Tibial nerve (tissue), 4 donors: ENCODE data around the gene GALNS. TPM values are rescaled to one million over a fixed set of nuclear protein-coding genes. Genes with fewer than 3 reads are reported as not detected.

Source experiments
- DNase-seq, 2 donors: peaks; one replicate each; pipeline ENCODE4 v3.0.0-alpha.2; 2019; ENCODE audit warnings: low spot score in 2 of 2
- H3K27ac ChIP-seq, 4 donors: fragments of 200-600 bp; sonication (generic) in 3 of 4; one replicate each; pipeline ENCODE4 v1.5.1; 2017 to 2019; ENCODE audit warnings: mild to moderate bottlenecking in 1 of 4
- H3K27me3 ChIP-seq, 2 donors: fragments of 200-600 bp; sonication (generic) in 1 of 2; one replicate each; pipeline versions ENCODE4 v1.5.1 to v1.6.0; 2017 to 2019
- H3K36me3 ChIP-seq, 3 donors: fragments of 200-600 bp; sonication (generic); one replicate each; pipeline ENCODE4 v1.5.1; 2018 to 2019
- H3K4me1 ChIP-seq, 4 donors: fragments of 200-600 bp; sonication (generic) in 3 of 4; one replicate each; pipeline ENCODE4 v1.5.1; 2017 to 2019
- H3K4me3 ChIP-seq, 4 donors: fragments of 200-600 bp; sonication (generic) in 3 of 4; one replicate each; pipeline ENCODE4 v1.5.1; 2017 to 2019; ENCODE audit warnings: mild to moderate bottlenecking in 1 of 4, moderate library complexity in 1 of 4
- H3K9me3 ChIP-seq, 4 donors: fragments of 200-600 bp; sonication (generic) in 3 of 4; one replicate each; pipeline ENCODE4 v1.5.1; 2017 to 2019
- EP300 ChIP-seq, 2 donors: sonication (generic); formaldehyde crosslinking; IDR thresholded peaks; one replicate each; pipeline ENCODE4 v1.6.1; 2017; ENCODE audit warnings: antibody characterized with exemption in 2 of 2, mild to moderate bottlenecking in 1 of 2
- POLR2A ChIP-seq, 2 donors: fragments of 450-650 bp; IDR thresholded peaks; one replicate each; pipeline ENCODE4 v1.6.1; 2017; ENCODE audit warnings: antibody characterized with exemption in 2 of 2, mild to moderate bottlenecking in 2 of 2, moderate library complexity in 2 of 2
- WGBS, 2 donors: methylation state at CpG; one replicate each; pipeline ENCODE4 v1.1.5; 2018; 5-methylcytosine and 5-hydroxymethylcytosine counted together
- total RNA-seq, 4 donors: library from RNA; depleted of rRNA; stranded (reverse); fragments of >200 nt; gene quantifications; one replicate each; pipeline ENCODE4 v1.1.0, GENCODE V29; 2016
- TF ChIP-seq, protein P1 (sequence below), 5 experiments: fragments of 200-600 bp in 3 of 5; fragments of 450-650 bp in 2 of 5; sonication (generic) in 3 of 5; IDR thresholded peaks; one replicate each; pipeline ENCODE4 v1.5.1; 2016 to 2019; ENCODE audit warnings: antibody characterized with exemption in 5 of 5, mild to moderate bottlenecking in 3 of 5, moderate library complexity in 2 of 5

Gene GALNS
- total RNA-seq, 4 donors from 2014 or later: 15.1 to 80.1 (median 43.2) TPM

- peaks cover 0 to 48% (median 0%) of the 10 kb centered on the region in 3 donors for H3K36me3 ChIP-seq
- no peak overlapping the region for H3K27ac ChIP-seq
- no peaks in the 10 kb centered on the region for H3K9me3 ChIP-seq
- no peak overlapping the region for H3K4me3 ChIP-seq
- no peaks in the 10 kb centered on the region for H3K27me3 ChIP-seq
- H3K4me1 ChIP-seq: peaks cover 0 to 16% (median 12%) of the 10 kb centered on the region in 4 donors
- WGBS, 2 donors: 83 to 89% methylated on average over 20 to 22 of the region's 41 CpGs
- TF ChIP-seq EP300 (IDR thresholded peaks at IDR 0.05) (no peak), POLR2A (IDR thresholded peaks at IDR 0.05) (no peak)
- TF ChIP-seq, protein P1, sequence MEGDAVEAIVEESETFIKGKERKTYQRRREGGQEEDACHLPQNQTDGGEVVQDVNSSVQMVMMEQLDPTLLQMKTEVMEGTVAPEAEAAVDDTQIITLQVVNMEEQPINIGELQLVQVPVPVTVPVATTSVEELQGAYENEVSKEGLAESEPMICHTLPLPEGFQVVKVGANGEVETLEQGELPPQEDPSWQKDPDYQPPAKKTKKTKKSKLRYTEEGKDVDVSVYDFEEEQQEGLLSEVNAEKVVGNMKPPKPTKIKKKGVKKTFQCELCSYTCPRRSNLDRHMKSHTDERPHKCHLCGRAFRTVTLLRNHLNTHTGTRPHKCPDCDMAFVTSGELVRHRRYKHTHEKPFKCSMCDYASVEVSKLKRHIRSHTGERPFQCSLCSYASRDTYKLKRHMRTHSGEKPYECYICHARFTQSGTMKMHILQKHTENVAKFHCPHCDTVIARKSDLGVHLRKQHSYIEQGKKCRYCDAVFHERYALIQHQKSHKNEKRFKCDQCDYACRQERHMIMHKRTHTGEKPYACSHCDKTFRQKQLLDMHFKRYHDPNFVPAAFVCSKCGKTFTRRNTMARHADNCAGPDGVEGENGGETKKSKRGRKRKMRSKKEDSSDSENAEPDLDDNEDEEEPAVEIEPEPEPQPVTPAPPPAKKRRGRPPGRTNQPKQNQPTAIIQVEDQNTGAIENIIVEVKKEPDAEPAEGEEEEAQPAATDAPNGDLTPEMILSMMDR (IDR thresholded peaks at IDR 0.05): no peak
- no peak for DNase-seq
These were observed 39.8 kb downstream of the GALNS start for GRCh38 chr16:88816736-88817535.

DNA sequence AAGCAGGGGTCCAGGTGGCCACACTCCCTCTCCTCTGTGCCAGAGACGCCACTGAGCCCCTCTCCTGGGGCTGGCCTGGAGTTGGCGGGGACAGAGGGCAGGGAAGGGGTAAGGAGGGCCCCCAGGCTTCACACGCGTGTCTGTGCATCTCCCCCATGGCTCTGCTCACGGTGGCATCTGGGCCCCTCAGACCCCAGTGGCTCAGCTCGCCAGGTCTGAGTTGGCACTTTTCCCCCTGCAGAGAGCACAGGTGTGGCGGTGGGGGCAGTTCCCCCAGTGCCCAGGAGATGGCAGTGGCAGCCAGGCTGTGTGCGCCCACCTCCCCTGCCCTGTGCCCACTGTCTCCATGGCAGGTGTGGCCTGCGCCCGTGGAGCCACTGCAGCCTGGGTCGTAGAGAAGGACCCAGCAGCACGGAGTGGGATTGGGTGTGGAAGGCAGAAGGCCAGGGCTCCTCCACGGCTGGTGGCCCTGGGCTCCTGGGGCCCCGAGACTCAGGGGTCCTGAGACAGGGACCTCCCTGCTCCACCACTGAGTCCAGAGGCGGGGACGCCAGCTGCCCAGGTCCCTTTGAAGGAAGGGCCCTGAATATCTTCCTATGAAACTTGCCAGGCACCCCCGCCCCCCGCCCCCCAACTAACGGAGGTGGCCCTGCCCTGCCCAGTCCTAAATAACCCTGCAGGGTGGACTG is 40.7 kb downstream of the GALNS start:
- Histone ChIP-seq H3K27ac (no peak overlapping the region), H3K36me3 (peaks cover 0 to 39% (median 0%) of the 10 kb centered on the region in 3 donors), H3K27me3 (no peaks in the 10 kb centered on the region), H3K4me1 (peaks cover 0 to 17% (median 12%) of the 10 kb centered on the region in 4 donors), H3K4me3 (no peak overlapping the region), H3K9me3 (no peaks in the 10 kb centered on the region)
- TF ChIP-seq, protein P1 (IDR thresholded peaks at IDR 0.05): peak; percentile 52 to 75 (median 65)
- TF ChIP-seq EP300 (IDR thresholded peaks at IDR 0.05): no peak
- no peak for DNase-seq
- WGBS, 2 donors: 54 to 63% methylated on average over 8 to 17 of the region's 19 CpGs

DNA sequence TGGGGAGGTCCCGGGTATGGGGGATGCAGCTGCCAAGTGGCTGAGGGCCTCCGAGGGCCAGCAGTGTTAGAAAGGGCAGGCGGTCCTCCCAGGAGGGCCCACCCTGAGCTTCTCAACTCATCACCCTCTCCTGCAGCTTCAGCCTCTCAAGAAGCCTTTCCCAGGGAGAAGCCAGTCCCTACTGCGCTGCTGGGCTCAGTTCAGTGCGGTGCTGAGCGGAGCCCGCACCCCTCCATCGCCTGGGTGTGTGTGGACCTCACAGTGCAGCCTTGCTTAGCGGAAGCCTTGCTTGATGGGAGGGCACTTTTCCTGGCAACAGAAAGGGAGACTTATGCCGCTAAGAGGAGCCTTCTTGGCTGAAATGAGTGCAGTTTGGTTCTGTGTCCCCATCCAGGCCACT is 41.5 kb downstream of the GALNS start:
- peaks cover 0 to 25% (median 20%) of the 10 kb centered on the region in 4 donors for H3K4me1 ChIP-seq
- H3K27me3 ChIP-seq: no peaks in the 10 kb centered on the region
- 84 to 87% methylated on average over 8 to 10 of the region's 10 CpGs for WGBS, 2 donors
- H3K36me3 ChIP-seq: peaks cover 0 to 31% (median 0%) of the 10 kb centered on the region in 3 donors
- TF ChIP-seq, protein P1 (IDR thresholded peaks at IDR 0.05): no peak
- TF ChIP-seq POLR2A (IDR thresholded peaks at IDR 0.05): no peak
- no peak for TF ChIP-seq EP300 (IDR thresholded peaks at IDR 0.05)
- no peak overlapping the region for H3K4me3 ChIP-seq
- H3K27ac ChIP-seq: no peak overlapping the region
- DNase-seq: no peak
- H3K9me3 ChIP-seq: no peaks in the 10 kb centered on the region

- Histone ChIP-seq H3K9me3 (no peaks in the 10 kb centered on the region), H3K27ac (no peak overlapping the region), H3K36me3 (peaks cover 0 to 33% (median 0%) of the 10 kb centered on the region in 3 donors), H3K27me3 (no peaks in the 10 kb centered on the region), H3K4me3 (no peak overlapping the region), H3K4me1 (peaks cover 0 to 35% (median 26%) of the 10 kb centered on the region in 4 donors)
- 78 to 89% methylated on average over 13 of the region's 13 CpGs for WGBS, 2 donors
- DNase-seq: no peak
- TF ChIP-seq POLR2A (IDR thresholded peaks at IDR 0.05): no peak
- no peak for TF ChIP-seq EP300 (IDR thresholded peaks at IDR 0.05)
- TF ChIP-seq, protein P1 (IDR thresholded peaks at IDR 0.05): no peak
These were observed 42.6 kb downstream of the GALNS start for GRCh38 chr16:88814144-88814502.
